ENCODE data around the gene ACVR1. TPM values are rescaled to one million over a fixed set of nuclear protein-coding genes. Genes with fewer than 3 reads are reported as not detected.
"Not testable (repeated sequence)": the region's sequence is repeated elsewhere in the genome, so short reads cannot be mapped to it uniquely, and the experiment has no call there.

Gene ACVR1
- total RNA-seq, 1 experiment from 2014 or later: 27.6 TPM

- Histone ChIP-seq H3K27ac (ENCODE audit: low read length) (no peak overlapping the region), H3K4me3 (ENCODE audit: low read depth in 2 of 2, low read length in 2 of 2) (no peak overlapping the region), H3K9me3 (ENCODE audit: control insufficient read depth, insufficient read depth, low read depth, low read length) (peaks cover 19% of the 10 kb centered on the region; the same call in 1 of the 2 replicates), H3K4me1 (ENCODE audit: control insufficient read depth, insufficient read depth, low read length) (no peaks in the 10 kb centered on the region), H3K27me3 (ENCODE audit: control insufficient read depth, insufficient read depth, low read length) (no peaks in the 10 kb centered on the region), H3K36me3 (ENCODE audit: control insufficient read depth, insufficient read depth, low read length) (no peaks in the 10 kb centered on the region)
- CTCF ChIA-PET: no interaction called here
- no TSS peak for BruUV-seq (replicated peaks)
- ATAC-seq: no peak
- intact Hi-C loops (cut with micrococcal nuclease; ENCODE audit: unreplicated experiment): no loop called here
- DNase-seq (ENCODE audit: low read depth, low spot score): no peak
- POLR2A ChIA-PET: no interaction called here
- TF ChIP-seq REST (IDR thresholded peaks at IDR 0.05; ENCODE audit: insufficient read depth in 1 of 2, low read depth in 2 of 2, low read length in 1 of 2) (no peak), CTCF (IDR thresholded peaks at IDR 0.05) (no peak), SIN3A (IDR thresholded peaks at IDR 0.05; ENCODE audit: borderline replicate concordance, insufficient read depth, low read depth, low read length) (no peak), POLR2AphosphoS5 (IDR thresholded peaks at IDR 0.05; ENCODE audit: low read depth, low read length) (no peak), TCF7L2 (IDR thresholded peaks at IDR 0.05; ENCODE audit: low read depth, low read length) (no peak)
- in situ Hi-C loops (cut with HindIII; ENCODE audit: low pct_unique_long_range_greater_than_20kb, low sequenced_read_pairs): no loop called here
Measured at GRCh38 chr2:157720504-157720903, 155.6 kb downstream of the ACVR1 start.

GRCh38 chr2:157704653-157705052 lies 171.5 kb downstream of the ACVR1 start:
- H3K27ac ChIP-seq (ENCODE audit: low read length); H3K4me1 ChIP-seq (ENCODE audit: control insufficient read depth, insufficient read depth, low read length); in situ Hi-C loops (cut with HindIII; ENCODE audit: low pct_unique_long_range_greater_than_20kb, low sequenced_read_pairs); H3K27me3 ChIP-seq (ENCODE audit: control insufficient read depth, insufficient read depth, low read length); H3K9me3 ChIP-seq (ENCODE audit: control insufficient read depth, insufficient read depth, low read depth, low read length); CTCF ChIA-PET; ATAC-seq; H3K36me3 ChIP-seq (ENCODE audit: control insufficient read depth, insufficient read depth, low read length); POLR2A ChIA-PET; H3K4me3 ChIP-seq (ENCODE audit: low read depth in 2 of 2, low read length in 2 of 2); DNase-seq (ENCODE audit: low read depth, low spot score); BruUV-seq (replicated peaks); intact Hi-C loops (cut with micrococcal nuclease; ENCODE audit: unreplicated experiment): not testable (repeated sequence)

- BruUV-seq (replicated peaks); CTCF ChIA-PET; H3K27me3 ChIP-seq (ENCODE audit: control insufficient read depth, insufficient read depth, low read length); H3K36me3 ChIP-seq (ENCODE audit: control insufficient read depth, insufficient read depth, low read length); DNase-seq (ENCODE audit: low read depth, low spot score); ATAC-seq; in situ Hi-C loops (cut with HindIII; ENCODE audit: low pct_unique_long_range_greater_than_20kb, low sequenced_read_pairs); intact Hi-C loops (cut with micrococcal nuclease; ENCODE audit: unreplicated experiment); H3K4me1 ChIP-seq (ENCODE audit: control insufficient read depth, insufficient read depth, low read length); H3K4me3 ChIP-seq (ENCODE audit: low read depth in 2 of 2, low read length in 2 of 2); POLR2A ChIA-PET; H3K9me3 ChIP-seq (ENCODE audit: control insufficient read depth, insufficient read depth, low read depth, low read length); H3K27ac ChIP-seq (ENCODE audit: low read length): not testable (repeated sequence)
Measured at GRCh38 chr2:157704148-157704547, 172.0 kb downstream of the ACVR1 start.

All from Panc1 (cell line).